Mucosa of rectum (tissue), 2 donors: ENCODE measurements around the gene DTX4.

Source experiments
- H3K27ac ChIP-seq, 2 donors: one replicate each; pipeline ENCODE4 v1.7.0; 2013; ENCODE audit warnings: inconsistent platforms in 2 of 2, low read depth in 2 of 2, low read length in 2 of 2
- H3K27me3 ChIP-seq, 2 donors: one replicate each; pipeline ENCODE4 v1.7.0; 2013; ENCODE audit warnings: low read length in 2 of 2; ENCODE audit not compliant: control insufficient read depth in 2 of 2, insufficient read depth in 2 of 2
- H3K36me3 ChIP-seq, 2 donors: one replicate each; pipeline ENCODE4 v1.7.0; 2013; ENCODE audit warnings: low read length in 2 of 2; ENCODE audit not compliant: control insufficient read depth in 2 of 2, insufficient read depth in 2 of 2
- H3K4me1 ChIP-seq, 2 donors: one replicate each; pipeline ENCODE4 v1.7.0; 2013; ENCODE audit warnings: low read length in 2 of 2, mild to moderate bottlenecking in 1 of 2; ENCODE audit not compliant: control insufficient read depth in 2 of 2, insufficient read depth in 2 of 2
- H3K4me3 ChIP-seq, 2 donors: one replicate each; pipeline ENCODE4 v1.7.0; 2013; ENCODE audit warnings: low read length in 2 of 2
- H3K9ac ChIP-seq, 2 donors: one replicate each; pipeline ENCODE4 v1.7.0; 2013; ENCODE audit warnings: low read length in 2 of 2, low read depth in 1 of 2, mild to moderate bottlenecking in 1 of 2
- H3K9me3 ChIP-seq, 2 donors: one replicate each; pipeline ENCODE4 v1.7.0; 2013; ENCODE audit warnings: low read length in 2 of 2; ENCODE audit not compliant: control insufficient read depth in 2 of 2
- donor health status: healthy.
- donor health status: Normal muscosa, but diverticular disease.

Gene DTX4

DNA sequence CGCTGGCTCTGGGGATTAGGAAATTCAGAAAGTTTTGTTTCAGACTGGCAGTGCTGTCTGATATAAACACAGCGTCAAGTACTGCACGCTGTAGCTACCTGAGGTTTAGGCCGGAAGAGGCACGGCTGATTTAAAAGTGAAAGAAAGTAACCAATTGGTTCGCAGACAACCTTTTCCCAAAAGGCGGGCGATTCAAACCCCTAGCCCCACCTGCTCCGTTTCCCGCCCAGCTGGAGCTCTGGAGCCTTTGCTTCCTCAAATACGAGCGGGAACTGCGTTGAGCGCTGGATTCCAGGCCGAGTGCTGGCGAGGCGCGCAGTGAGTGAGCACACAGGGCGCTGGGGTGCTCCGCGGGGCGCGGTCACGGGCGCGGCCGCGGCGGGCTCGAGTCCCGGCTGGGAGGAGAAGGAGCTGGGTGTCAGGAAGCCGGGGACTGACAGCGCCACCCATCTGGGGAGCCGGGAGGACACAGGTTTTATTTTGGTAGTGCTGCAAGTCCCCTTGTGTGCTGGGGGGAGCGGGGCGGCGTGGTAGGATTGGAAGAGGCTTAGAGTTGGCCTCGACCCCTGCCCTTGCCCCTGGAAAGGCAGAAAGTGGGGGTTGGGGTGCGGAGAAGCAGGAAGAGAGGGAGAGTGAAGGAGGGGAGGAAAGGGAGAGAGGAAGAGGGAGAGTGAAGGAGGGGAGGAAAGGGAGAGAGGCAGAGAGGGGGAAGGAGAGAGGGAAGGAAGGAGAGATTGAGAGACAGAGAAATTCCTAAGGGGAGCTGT lies 27.2 kb upstream of the DTX4 start:
- Histone ChIP-seq H3K4me1 (peaks cover 20 to 26% of the 10 kb centered on the region in 2 donors), H3K36me3 (peaks cover 0 to 7% of the 10 kb centered on the region in 2 donors), H3K9me3 (no peaks in the 10 kb centered on the region), H3K27me3 (no peaks in the 10 kb centered on the region), H3K4me3 (peak overlapping the region; percentile 93 to 96), H3K9ac (peak overlapping the region; percentile 53 to 90), H3K27ac (peak overlapping the region; percentile 96 to 99)

DNA sequence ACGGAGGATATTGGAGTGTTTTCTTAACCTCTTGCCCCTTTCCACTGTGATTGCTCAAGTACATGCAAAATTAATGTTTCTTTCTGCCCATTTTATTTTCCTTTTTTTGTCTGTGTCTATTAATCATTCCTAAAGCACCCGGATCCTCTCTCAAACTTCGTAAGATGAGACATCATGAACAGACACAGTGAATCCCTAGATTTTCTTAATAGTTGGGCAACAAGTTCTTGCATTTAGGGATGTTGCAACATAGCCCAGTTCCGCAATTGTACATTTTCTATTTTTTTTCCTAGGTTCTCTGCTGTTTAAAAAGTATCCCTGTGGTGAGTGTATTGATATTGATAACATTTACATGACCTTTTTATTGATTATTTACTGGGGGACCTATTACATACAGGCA lies 26.4 kb upstream of the DTX4 start:
- no peaks in the 10 kb centered on the region for H3K9me3 ChIP-seq
- H3K27me3 ChIP-seq: no peaks in the 10 kb centered on the region
- H3K4me1 ChIP-seq: peaks cover 20 to 26% of the 10 kb centered on the region in 2 donors
- peak overlapping the region; percentile 93 to 96 for H3K4me3 ChIP-seq
- H3K9ac ChIP-seq: peak overlapping the region in 1 of 2 donors; percentile 53
- H3K36me3 ChIP-seq: peaks cover 6 to 7% of the 10 kb centered on the region in 2 donors
- no peak overlapping the region for H3K27ac ChIP-seq

DNA sequence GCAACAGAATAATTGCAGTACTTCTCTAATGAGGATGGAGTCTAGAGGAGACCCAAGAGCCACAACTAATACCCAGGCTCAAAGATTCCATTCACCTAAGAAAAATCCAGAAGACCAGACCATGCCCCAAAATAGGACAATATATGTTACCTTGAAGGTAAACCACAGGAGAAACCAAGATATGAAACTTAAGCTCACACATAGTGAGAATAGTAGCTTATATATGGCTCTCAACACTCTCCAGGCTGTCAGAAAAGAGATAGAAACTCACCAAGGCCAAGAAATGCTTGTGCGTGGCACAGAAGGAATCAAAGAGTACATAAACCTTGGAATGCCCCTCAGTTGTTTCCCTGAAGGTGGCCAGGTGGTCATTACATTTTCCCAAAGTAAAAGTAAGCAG lies 20.2 kb upstream of the DTX4 start:
- no peak overlapping the region for H3K4me3 ChIP-seq
- H3K27me3 ChIP-seq: no peaks in the 10 kb centered on the region
- H3K4me1 ChIP-seq: no peaks in the 10 kb centered on the region
- H3K9me3 ChIP-seq: no peaks in the 10 kb centered on the region
- peaks cover 9 to 17% of the 10 kb centered on the region in 2 donors for H3K36me3 ChIP-seq
- H3K27ac ChIP-seq: no peak overlapping the region
- no peak overlapping the region for H3K9ac ChIP-seq

DNA sequence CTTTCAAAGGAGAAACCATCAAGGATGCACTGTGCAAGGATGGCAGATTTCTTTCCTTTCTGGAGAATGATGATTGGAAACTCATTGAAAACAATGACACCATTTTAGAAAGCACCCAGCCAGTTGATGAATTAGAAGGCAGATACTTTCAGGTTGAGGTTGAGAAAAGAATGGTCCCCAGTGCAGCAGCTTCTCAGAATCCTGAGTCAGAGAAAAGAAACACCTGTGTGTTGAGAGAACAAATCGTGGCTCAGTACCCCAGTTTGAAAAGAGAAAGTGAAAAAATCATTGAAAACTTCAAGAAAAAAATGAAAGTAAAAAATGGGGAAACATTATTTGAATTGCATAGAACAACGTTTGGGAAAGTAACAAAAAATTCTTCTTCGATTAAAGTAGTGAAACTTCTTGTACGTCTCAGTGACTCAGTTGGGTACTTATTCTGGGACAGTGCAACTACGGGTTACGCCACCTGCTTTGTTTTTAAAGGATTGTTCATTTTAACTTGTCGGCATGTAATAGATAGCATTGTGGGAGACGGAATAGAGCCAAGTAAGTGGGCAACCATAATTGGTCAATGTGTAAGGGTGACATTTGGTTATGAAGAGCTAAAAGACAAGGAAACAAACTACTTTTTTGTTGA lies 19.5 kb upstream of the DTX4 start:
- Histone ChIP-seq H3K4me1 (no peaks in the 10 kb centered on the region), H3K9me3 (no peaks in the 10 kb centered on the region), H3K27ac (no peak overlapping the region), H3K27me3 (no peaks in the 10 kb centered on the region), H3K4me3 (no peak overlapping the region), H3K36me3 (peaks cover 9 to 17% of the 10 kb centered on the region in 2 donors), H3K9ac (no peak overlapping the region)

DNA sequence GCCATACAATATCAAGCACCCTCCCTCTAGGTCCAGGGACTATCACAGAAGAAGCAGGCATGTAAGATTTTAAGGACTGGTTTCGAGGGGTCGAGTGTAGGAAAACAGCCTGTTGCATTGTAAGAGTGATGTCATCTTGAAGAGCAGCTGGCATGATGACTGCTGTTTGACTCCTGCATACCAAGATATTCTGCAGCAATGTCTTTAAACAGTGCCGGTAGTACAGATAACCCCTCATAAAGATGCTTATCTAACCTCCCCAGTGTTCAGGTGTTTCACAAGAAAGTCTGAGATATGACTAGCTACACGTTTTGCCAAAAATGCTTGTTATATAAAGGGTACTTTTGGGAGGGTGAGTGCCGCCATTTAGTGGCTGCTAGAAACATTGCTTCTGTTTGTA lies 17.3 kb upstream of the DTX4 start:
- no peaks in the 10 kb centered on the region for H3K9me3 ChIP-seq
- no peaks in the 10 kb centered on the region for H3K4me1 ChIP-seq
- no peaks in the 10 kb centered on the region for H3K27me3 ChIP-seq
- H3K4me3 ChIP-seq: no peak overlapping the region
- H3K36me3 ChIP-seq: peaks cover 2 to 17% of the 10 kb centered on the region in 2 donors
- H3K27ac ChIP-seq: no peak overlapping the region
- H3K9ac ChIP-seq: no peak overlapping the region

DNA sequence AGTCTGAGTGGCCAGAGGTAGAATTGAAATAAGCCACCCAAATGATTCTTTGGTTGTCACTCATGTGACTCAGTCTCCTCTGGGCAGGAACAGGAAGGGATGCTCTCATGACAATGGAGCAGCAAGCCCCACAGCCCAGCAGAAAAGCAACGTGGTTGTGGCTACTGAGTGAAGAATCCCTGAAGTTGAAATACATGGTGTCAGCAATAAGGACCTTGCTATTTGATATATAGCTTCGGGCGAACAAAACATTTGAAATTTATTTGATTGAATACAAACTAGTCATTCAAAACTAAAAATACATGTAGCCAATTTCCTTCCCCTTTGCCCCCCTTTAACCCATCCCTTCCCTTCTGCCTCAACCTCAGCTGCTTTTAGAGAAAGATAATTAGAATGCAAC lies 14.5 kb upstream of the DTX4 start:
- peaks cover 2 to 4% of the 10 kb centered on the region in 2 donors for H3K36me3 ChIP-seq
- no peaks in the 10 kb centered on the region for H3K27me3 ChIP-seq
- H3K4me3 ChIP-seq: no peak overlapping the region
- no peaks in the 10 kb centered on the region for H3K4me1 ChIP-seq
- H3K27ac ChIP-seq: no peak overlapping the region
- H3K9ac ChIP-seq: no peak overlapping the region
- H3K9me3 ChIP-seq: no peaks in the 10 kb centered on the region

DNA sequence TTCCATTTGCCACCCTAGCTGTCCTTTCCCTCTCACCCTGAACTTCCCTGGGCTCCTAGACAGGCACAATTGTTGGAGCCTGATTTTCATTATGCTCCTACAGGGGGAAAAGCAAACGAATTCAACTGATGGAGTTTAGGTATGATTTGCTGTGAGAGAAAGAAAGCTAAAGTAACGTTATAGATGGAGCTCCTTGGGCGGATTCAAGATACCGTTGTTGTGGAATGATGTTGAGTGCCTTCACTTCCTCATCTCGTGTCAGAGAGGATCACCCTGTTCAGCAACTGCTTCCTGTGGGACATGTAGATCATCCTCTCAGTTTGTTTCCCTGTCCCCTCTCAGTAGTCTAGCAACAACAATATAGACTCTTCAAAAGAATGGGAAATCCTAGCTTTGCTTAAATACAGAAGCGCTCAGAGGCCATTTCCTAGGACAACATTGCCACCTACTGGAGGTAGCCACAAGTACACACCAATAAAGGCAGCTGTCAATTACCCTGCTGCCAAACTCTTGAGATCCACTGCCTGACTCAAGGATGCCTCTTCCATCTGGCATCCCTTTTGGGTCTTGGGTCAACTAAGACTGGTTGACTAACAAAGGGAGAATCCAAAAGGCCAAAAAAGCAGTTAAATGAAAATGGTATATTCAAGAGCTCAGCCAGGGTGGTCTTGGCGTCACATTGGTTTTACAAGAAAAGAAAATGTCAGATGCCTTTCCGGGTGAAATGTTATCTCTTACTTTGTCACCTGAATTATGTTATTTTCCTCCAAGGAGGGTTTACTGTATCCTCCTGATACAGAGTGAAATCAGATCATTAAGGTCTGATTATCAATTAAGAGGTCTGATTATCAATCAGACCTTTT lies 13.5 kb upstream of the DTX4 start:
- H3K4me1 ChIP-seq: no peaks in the 10 kb centered on the region
- H3K9ac ChIP-seq: no peak overlapping the region
- H3K27ac ChIP-seq: no peak overlapping the region
- no peaks in the 10 kb centered on the region for H3K9me3 ChIP-seq
- H3K36me3 ChIP-seq: no peaks in the 10 kb centered on the region
- H3K4me3 ChIP-seq: no peak overlapping the region
- no peaks in the 10 kb centered on the region for H3K27me3 ChIP-seq

DNA sequence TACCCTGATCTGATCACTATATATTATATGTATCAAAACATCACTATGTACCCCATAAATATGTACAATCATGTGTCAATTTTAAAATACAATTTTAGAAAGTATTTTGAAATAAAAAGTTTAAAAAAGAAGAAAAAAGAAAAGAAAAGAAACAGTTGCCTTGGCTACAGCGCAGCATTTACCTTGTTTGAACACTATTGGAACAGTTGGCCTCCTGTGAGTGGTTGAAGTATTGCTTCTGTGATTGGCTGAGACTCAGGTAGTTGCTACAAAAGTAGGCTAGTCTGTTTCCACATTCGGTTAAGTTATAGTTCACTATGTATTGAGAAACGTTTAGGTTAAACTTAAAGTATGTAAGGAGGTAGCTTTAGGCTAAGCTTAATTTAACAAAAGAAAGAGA lies 7.9 kb upstream of the DTX4 start:
- Histone ChIP-seq H3K36me3 (no peaks in the 10 kb centered on the region), H3K4me1 (no peaks in the 10 kb centered on the region), H3K27ac (no peak overlapping the region)

DNA sequence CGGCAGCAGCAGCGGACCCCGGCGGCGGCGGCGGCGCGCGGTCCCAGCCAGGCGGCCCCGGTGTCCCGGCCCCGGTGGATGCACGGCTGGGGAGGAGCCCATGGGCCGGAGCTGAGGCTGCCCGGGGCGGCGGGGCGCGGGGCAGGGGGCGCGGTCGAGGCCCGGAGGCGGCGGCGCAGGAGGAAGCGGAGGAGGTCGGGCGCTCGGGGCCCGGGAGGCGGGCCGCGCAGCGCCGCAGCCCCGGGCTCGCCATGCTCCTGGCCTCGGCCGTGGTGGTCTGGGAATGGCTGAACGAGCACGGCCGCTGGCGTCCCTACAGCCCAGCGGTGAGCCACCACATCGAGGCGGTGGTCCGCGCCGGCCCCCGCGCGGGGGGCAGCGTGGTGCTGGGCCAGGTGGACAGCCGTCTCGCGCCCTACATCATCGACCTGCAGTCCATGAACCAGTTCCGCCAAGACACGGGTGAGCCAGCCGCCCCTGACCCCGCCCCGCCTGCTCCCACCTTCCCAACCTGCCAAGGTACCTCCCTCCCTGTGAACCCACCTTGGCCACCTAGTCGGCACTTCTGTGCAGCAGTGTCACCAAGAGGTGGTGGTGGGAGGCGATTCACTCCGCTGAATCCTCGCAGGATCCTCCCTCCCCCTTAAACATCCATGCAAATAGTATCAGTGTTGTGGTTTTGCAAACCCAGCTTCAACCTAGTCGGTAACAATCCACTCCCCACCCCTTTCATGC lies 580 bp downstream of the DTX4 start:
- Histone ChIP-seq H3K9me3 (no peaks in the 10 kb centered on the region), H3K36me3 (peaks cover 6% of the 10 kb centered on the region in 2 donors), H3K27ac (peak overlapping the region; percentile 94 to 96), H3K4me1 (peaks cover 31 to 34% of the 10 kb centered on the region in 2 donors), H3K9ac (peak overlapping the region; percentile 77 to 83), H3K27me3 (no peaks in the 10 kb centered on the region), H3K4me3 (peak overlapping the region; percentile 78 to 81)

More for the DNA sequence above, 7.9 kb upstream of the DTX4 start:
- Histone ChIP-seq H3K27me3 (no peaks in the 10 kb centered on the region), H3K4me3 (no peak overlapping the region), H3K9me3 (no peaks in the 10 kb centered on the region), H3K9ac (no peak overlapping the region)
